Epithelial cell of esophagus (primary cell): ENCODE measurements around the gene TNRC18.
"Not testable (repeated sequence)": the region's sequence is repeated elsewhere in the genome, so short reads cannot be mapped to it uniquely, and the experiment has no call there.

Experiments used
- DNase-seq: peaks from one replicate; pipeline ENCODE4 v3.0.0; 2010; ENCODE audit warnings: low read depth
- H3K4me3 ChIP-seq: 2 replicates; pipeline ENCODE4 v1.5.1; 2011; ENCODE audit warnings: mild to moderate bottlenecking, low read length, control low read depth
- CTCF ChIP-seq: IDR thresholded peaks from 2 replicates; pipeline ENCODE4 v1.5.1; 2011; ENCODE audit warnings: low read depth, mild to moderate bottlenecking, low read length, control low read depth, inconsistent platforms; ENCODE audit not compliant: insufficient read depth; ENCODE audit errors: missing control alignments

Gene TNRC18

GRCh38 chr7:5314864-5315263, 108.8 kb downstream of the TNRC18 start:
- H3K4me3 ChIP-seq = no peak overlapping the region
- DNase-seq = no peak
- no peak for TF ChIP-seq CTCF

- not testable (repeated sequence) for DNase-seq, H3K4me3 ChIP-seq
Measured at GRCh38 chr7:5313076-5313885, 110.4 kb downstream of the TNRC18 start.

- DNase-seq, H3K4me3 ChIP-seq: not testable (repeated sequence)
Measured at GRCh38 chr7:5312276-5313070, 111.2 kb downstream of the TNRC18 start.

- DNase-seq = no peak
Measured at GRCh38 chr7:5310822-5311405, 112.7 kb downstream of the TNRC18 start.

GRCh38 chr7:5309146-5309545, 114.5 kb downstream of the TNRC18 start:
- no peak for DNase-seq
- TF ChIP-seq CTCF = no peak
- H3K4me3 ChIP-seq = no peak overlapping the region

More at GRCh38 chr7:5310822-5311405, 112.7 kb downstream of the TNRC18 start:
- no peak for TF ChIP-seq CTCF
- no peak overlapping the region for H3K4me3 ChIP-seq

- DNase-seq = not testable (repeated sequence)
Measured at GRCh38 chr7:5307221-5308142, 116.2 kb downstream of the TNRC18 start.

GRCh38 chr7:5305050-5305449, 118.6 kb downstream of the TNRC18 start:
- not testable (repeated sequence) for DNase-seq, H3K4me3 ChIP-seq

More at GRCh38 chr7:5307221-5308142, 116.2 kb downstream of the TNRC18 start:
- not testable (repeated sequence) for H3K4me3 ChIP-seq

- no peak for TF ChIP-seq CTCF
- no peak overlapping the region for H3K4me3 ChIP-seq
- DNase-seq = no peak
Measured at GRCh38 chr7:5303591-5304505, 119.8 kb downstream of the TNRC18 start.
